T-helper 9 cell (primary cell): ENCODE results near the gene TNS1.
"Not testable (repeated sequence)": the region's sequence is repeated elsewhere in the genome, so short reads cannot be mapped to it uniquely, and the experiment has no call there.

Source experiments
- DNase-seq: peaks from one replicate; pipeline ENCODE4 v3.0.0-alpha.2; 2020

The TNS1 gene

DNA sequence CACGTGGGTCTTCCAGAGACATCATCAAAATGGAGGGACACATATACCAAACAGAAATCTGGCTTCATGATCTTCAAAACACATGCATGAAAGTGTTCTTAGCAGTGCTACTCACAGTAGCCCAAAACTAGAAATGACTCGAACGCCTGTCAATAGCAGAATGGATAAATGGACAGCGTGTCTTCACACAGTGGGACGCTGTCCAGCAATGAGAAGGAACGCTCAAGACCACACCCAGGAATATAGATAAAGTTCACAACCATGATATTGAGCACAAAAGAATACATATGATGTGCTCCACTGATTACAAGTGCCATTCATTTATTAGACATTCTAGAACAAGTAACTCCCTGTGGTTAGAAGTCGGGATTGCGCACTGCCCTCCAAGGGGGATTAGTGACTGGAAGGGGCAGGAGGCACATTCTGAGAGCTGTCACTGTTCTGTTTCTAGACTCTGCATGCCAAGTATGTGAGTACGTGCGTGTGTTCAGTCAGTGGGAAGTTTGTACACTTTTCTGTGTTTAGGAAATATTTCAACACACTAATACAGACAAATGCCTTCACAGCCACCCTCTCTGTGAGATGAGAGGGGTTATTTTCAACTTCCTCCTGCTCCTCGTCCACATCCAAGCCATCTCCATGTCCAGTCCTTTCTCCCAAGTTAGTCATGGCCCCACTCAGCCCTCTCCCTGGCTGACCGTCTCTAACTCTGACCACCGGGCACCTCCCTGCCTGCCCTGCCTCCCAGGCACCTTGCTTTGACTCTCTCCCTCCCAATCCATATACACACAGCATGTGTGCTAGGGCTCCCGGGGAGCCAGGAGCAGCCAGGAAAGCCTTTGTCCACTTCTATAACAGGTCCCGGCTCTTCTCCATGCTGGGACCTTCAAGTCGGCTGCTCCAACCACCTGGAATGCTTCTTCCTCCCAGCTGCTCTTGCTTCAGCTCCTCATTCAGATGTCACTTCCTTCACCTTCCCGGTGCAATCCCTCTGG is 26.9 kb upstream of the TNS1 start:
- no peak for DNase-seq

DNA sequence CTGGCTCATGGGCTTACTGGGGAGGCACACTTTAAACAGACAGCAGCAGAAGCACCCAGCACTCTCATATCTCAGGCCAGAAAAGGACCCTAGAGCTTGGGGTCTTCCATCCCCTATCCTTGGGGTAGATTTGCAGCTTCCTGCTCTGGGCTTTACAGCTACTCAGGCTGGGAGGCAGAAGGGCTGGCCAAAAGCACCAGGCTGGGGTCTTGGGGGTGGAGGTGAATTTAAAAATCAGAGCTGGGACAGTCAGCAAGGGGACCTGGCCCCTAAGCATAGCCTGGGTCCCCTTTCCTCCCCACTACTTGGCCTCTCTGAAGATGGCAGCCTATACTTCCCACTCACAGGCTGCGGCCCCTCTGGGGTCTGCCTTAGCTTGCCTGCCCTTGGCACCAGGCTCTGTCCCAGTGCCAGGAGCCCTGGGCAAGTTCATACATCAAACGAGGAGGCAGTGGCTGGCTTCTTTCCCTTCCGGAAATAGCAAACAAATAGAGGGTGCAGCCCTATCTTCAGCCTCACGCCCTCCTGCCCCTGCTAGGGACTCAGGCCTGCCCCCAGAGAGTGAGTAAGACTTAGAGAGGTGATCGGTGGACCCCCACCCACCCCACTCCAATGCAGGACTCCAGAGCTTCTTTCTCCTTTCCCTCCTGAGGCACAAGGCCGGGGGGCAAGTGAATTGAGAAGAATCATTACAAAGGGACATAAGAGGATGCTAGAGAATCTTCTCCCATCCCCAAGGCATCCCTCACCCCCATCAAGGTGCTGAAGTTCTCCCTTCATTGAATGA is 26.0 kb upstream of the TNS1 start:
- DNase-seq = no peak

DNA sequence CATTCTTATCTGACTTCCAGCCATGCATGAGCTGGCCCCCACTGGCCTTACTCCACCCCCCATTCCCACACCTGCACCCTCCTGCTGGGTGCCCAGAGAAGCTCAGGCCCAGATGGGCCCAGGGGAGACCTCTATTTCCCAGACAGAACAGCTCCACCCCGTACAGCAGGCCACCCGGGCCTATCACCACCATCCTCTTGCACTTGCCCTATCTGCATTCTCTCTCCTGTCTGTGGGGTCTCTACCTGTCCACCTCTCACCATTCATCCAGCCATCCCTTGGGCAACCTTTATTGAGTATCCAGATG is 25.3 kb upstream of the TNS1 start:
- no peak for DNase-seq

DNA sequence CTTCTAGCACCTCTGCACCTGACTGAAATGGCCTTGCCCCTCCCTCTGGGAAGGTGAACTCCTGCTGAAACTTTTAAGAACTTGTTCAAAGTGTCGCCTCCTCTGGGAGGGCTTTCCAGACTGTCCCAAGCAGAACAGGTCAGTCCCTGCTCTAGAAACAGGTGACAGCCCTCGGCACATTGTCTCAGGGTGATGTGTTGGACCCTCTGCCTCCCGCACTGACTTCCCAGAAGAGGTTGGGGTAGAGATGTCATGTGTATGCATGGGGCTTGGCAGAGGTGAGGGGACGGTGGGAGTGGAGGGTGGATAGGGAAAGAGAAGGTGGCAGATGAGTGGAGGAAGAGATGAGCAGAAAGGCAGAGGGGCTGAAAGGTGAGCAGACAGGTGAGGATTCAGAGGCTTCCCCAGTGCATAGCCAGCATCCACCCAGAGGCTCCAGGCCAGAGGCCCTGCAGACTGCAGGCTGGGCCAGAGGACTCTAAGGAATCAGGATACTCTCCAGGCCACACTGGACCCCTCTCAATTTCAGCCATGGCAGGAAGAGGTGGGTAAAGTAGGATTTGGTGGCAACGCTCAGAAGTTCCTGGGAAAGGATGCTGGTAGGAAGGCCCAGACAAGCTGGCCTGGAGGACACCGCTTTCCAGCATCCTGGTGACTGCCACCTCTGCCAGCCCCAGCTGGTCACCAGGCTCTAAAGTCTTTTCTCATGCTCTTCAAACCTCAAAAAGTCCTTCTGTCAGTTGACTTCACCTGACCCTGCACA is 24.8 kb upstream of the TNS1 start:
- no peak for DNase-seq

DNA sequence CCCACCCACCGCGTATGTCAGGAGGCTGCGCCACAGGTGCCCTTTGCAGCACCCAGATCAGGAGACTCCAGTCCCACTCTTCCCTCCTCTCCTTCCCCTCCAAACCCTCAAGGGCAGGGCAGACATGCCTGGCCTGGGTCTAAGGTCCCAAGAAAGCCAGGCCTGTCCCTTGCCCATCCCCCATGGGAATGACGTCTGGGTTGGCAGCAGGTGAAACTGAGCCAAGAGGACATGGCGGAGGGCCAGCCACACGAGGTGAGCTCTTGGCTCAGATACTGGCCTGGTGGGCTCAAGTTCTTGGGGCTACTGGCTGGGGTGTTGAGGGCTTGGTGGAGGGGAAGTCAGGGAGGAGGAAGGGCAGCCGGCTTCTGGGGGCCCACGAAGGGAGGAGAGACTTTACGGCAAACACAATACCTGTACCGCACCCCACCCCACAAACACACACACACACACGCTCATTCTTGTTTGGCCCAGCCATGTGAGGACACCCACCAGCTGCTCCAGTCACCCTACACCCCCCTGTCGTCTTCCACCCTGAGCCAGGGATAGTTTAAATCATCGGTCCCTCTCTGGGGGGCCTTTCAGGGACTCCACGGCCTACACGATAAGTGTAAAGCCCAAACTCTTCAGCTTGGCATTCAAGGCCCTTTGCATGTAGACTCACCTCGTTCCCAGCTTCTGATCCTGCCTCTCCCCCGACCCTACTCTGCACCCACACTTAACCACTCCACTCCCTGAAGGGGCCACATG is 24.1 kb upstream of the TNS1 start:
- DNase-seq = no peak

DNA sequence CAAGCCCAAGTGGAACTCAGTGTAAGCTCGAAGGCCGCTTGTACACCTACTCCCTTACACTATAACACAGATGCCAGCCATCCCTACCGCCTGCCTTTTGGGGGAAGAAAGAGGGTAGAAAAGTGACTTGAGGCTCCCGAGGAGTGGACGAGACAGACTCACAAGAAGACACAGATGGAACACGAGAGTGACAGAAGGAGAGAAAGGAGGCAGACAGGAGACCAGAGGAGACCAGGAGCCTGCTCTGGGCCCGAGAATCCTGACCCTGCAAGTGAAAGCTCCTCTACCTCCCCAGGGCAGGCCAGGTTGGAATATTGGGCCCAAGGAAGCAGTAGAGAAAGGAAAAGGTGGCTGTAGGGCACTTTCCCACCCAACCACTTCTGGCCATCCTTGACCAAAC is 23.4 kb upstream of the TNS1 start:
- DNase-seq = no peak

DNA sequence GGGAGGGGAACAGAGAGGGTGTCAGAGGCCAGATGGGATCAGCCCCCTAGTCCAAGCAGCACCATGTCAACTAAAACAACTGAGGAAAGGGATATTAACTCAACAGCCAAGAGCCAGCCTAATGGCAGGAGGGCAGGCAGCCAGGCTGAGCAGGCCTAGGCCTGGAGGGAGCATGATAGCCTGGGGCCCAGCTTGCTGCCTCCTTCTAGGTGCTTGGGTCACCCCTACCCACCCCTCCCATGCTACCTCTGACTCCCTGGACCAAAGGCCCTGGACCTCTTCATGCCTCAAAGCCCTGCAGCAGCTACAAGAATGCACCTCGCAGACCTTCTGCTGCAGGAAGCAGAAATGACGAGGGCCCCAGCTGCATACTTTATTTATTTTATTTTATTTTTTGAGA is 22.1 kb upstream of the TNS1 start:
- no peak for DNase-seq

DNA sequence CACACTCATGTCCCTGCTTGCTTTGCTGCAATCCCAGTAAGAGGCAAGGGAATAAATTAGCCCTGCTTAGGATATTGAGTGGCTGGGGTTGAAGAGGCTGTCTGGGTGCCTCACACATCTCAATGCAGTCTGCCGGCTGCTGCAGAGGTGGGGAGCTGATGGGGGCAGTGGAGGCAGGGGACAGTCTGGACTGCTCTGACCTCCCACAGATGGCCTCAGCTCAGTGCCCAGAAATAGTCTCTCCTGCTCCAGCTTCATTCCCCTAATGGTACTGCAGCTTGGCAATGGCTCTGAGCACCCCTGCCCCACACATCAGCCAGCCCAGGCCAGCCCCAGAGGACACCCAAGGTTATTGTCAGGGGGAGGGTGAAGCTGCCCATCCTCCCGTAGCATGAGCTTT is 21.5 kb upstream of the TNS1 start:
- no peak for DNase-seq

DNA sequence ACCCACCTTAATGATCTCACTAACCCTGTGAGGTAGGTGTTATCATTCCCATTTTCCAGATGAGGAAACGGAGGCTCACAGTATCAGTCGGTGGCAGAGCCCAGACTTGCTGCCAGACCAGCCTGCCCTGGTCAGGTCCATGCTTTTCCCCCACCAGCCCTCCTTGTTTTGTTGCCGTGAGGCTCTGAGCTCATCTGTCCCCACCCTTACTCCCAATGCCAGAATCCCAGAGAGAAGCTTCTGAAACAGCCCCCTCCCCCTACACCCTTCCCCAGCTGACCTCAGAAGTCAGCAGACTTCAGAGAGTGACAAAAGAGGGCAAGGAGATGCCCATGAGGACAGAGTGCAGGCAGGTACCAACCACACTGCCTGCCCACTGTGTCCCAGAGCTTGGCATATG is 20.8 kb upstream of the TNS1 start:
- no peak for DNase-seq

DNA sequence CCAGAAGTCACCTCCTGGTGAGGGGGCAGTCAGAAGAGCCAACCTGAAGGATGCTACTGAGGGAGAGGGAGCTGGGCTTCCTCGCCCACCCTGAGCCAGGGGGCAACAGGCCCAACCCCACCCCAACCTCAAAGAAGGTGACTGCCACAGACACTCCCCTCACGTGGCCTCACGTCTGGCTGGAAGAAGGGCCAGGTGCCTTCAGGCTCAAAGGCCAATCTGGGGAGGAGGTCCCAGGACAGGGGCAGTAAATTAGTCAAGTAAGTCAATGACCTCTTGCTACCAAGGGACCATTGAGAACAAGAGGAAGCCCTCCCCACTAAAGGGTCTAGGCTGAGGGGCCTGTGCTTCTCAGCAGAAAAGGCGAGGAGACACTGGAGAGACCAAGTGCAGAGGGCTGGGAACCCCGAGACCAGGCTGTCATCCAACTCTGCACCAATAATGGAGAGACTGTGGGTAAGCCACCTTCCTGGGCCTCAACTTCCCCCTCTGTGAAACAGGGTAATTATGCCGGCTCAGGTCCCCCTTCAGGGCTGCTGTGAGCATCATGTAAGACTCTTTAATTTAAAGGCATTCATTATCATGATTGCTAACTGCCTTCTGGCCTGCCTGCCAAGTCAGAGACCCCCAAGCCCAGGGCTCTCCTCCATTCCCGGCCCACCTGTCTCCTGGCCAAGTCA is 20.2 kb upstream of the TNS1 start:
- no peak for DNase-seq

DNA sequence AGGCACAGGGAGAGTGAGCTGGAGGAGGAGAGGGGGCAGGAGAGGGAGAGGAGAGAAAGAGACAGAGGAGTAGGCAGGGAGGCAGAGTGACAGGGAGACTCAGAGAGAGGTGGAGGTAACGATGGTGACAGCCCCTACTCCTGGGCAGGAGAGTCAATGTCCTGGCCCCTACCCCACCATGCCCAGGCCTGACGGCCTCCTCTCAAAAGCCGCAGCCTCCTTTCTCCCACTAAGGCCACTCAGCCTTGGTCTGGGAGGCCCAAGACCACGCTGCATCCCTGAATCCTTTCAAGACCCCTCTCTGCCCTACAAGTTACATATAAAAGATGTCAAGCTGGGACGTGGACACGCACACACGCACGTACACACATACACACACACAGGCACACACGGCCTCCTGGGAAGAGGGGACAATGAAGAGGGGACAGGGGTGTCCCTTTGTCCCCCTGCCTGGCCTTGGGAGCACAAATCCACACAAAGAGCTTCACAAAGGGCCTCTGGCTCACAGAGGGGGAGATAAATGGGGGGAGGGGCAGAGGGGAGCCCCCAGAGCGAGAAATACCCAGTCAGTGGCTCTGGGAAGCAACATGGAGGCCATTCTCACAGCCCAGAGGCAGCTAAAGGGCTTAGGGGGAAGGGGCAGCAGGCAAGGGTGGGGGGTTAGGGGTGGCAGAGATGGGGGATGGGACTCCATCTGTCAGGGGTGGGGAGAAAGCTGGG is 19.5 kb upstream of the TNS1 start:
- no peak for DNase-seq

DNA sequence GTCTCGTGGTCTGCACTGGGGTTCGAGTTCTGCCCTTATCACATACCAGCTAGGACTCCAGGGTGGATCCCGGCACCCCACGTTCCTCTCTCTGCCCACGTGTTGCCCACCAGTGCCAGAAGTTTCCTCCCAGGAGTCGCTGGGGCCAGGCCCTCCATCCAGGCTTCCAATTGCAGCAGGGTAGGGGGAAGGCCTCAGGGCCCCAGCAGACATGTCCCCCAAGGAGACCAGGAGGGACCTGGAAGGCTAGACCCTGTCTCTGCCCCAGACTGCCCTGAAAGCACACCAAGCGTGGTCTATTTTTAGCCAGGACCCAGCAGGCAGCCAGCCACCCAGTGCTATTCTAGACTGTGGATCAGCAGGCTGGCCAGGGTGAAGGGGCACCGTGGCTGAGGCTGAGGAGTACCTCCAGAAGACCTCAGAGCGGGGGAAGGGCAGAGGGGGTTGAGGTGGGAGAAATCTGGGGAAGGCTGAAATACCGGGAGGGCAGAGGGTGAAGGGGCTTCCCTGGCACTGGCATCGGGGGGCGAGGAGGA is 18.8 kb upstream of the TNS1 start:
- DNase-seq = no peak

DNA sequence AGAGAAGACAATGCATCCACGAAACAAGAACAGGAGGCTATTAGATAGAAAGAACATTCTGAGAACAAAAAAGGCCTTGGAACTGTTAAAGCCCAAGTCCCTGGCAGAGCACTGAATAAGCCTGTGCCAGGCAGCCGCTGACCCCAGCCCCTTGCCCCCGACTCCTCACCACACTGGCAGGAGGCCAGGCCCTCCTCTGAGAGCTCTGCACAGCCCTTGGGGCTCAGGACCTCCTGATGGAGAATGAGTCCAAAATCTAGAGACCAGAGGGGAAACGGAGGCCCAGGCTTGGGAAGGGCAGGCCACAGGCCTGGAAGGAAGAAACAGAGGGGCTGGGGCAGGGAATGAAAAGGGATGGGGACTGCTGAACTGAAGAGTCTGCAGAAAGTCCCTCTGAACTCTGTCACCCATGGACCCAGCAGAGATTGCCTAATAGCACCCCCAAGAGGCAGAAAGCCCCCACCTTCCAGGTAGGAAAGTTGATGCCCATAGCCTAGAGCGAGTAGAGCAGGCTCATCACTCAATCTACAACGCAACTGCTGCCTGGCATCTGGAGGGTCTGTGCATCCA is 18.3 kb upstream of the TNS1 start:
- DNase-seq = no peak

DNA sequence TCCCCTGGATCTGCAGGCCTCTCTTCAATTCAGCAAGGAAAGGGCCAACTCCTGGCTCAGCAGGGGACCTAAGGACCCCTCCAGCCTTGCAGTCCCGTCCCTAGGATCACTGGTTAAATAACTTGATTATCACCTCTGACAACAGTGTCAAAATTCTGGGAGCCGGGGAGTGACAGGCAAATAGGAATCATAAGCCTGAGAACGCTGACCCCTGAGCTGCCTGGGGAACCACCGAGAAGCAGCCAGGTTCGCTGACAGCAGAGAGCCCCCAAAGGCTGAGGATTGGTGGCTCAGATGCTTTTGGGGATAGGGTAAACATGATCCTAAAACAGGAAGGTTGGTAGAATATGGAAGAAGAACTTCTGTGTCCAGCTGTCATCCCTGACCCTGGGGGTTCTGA is 17.5 kb upstream of the TNS1 start:
- no peak for DNase-seq

DNA sequence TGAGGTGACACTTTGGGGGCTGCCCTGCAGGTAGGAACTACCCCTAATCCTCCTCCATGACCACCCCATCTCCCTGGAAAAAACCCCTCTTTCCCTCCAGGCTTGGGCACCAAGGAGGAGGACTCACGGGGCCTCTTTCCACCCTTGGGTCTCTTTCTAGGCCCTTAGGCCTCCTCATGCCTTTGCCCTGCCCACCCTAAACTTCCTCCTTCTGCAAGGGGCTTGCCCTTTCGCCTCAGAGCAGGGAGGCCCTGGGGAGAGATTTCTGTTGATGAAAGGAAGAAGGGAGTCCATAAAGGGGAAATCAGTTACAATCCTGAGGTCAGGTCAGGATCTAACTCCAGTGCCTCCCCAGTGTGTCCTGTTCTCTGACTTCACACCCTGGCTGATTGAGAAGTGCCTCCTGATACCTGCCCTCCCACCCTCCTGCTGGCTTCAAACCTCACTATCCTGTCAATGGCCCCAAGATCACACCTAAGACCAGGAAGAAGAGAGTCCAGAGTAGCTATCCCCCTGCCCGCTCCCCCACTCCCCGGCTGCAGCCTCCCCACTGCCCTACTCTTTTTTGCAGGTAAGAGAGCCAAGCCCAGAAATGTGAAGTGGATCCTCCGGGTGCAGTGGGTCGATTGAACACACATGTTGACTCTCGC is 16.7 kb upstream of the TNS1 start:
- no peak for DNase-seq

DNA sequence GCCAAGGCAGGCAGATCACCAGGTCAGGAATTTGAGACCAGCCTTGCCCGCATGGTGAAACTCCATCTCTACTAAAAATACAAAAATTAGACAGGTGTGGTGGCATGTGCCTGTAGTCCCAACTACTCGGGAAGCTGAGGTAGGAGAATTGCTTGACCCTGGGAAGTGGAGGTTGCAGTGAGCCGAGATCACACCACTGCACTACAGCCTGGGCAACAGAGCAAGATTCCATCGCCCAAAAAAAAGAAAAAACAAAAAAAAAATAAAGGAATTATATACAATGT is 16.0 kb upstream of the TNS1 start:
- DNase-seq = not testable (repeated sequence)

DNA sequence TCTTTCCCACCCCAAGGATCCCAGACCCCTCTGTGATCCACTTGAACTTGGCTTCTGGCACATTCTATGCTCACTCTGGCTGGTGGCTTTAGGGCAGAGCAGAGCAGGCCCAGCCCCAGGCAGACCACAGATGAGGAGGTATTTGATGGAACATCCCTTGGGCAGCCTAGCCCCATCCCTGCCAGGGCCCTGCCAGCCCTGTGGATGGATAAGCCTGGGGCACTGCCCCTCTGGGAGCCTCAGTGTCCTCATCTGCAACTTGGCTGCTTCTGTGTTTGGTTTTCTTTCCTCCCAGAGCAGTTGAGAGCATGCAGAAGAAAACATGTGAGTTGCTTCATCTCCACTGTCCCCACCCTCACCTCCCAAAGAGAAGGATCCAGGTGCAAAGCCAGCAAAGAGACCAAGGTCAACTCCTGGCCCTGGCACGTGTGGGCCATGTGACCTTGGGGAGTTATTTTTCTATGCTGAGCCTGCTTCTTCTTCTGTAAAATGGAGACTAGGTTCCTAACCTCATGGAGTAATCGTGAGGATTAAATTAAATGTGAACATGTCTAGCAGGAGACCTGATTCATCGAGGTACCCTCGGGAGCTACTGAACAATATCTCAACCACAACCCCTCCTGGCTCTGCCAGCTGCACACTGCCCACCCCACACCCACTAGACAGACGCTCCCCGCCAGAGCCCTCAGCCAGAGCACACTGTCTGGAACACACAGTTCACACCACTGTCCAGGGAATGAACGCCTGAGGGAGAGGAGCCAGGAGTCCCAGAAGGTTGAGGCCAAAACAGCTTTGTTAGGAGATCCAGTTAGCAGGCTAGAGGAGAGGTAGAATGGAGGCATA is 14.6 kb upstream of the TNS1 start:
- DNase-seq = no peak

DNA sequence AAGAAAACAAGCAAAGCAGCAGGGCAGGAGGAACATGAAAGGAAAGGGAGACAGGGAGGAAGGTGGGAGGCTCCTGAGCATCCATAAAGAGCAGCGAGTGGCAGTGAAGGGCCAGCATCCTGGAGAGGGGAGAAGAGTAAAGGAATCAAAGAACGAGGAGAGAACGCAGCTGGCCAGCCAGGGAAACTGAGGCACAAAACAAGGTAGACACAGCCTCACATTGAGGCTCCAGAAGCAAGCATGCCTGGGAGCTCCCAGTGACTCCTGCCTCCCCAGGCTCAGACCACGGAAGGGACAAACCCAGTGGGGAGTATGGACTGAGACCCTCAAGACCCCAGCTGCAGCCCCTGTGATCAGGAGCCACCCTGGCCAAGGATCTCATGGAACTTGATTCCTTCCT is 14.0 kb upstream of the TNS1 start:
- no peak for DNase-seq
